ENCODE results near the gene CACNA2D4. TPM values are rescaled to one million over a fixed set of nuclear protein-coding genes. Genes with fewer than 3 reads are reported as not detected.
A peak's percentile ranks its signal among the peaks of the same experiment; 100 is the strongest.

The CACNA2D4 gene
- total and polyA plus RNA-seq, 2 donors from 2014 or later = 2.5 to 7.3 TPM

DNA sequence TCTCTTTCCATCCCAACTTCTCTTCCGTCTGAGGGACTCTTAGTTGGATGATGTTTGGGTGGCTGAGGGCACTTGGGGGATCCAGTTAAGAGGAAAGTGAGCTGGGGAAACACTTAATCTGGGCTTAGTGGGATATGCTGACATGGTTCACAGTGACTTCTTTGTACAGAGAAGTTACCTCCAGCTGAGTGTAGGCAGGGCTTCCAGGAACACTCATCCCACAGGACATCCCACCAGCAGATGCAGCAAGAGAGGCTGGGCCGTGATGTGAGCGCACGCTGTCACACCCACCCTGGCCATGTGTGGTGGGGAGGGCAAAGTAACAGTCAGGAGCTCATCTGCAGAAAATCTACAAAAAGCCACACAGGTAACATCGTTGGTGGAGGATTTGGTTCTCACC lies 832 bp upstream of the CACNA2D4 start:
- TF ChIP-seq, protein P1, sequence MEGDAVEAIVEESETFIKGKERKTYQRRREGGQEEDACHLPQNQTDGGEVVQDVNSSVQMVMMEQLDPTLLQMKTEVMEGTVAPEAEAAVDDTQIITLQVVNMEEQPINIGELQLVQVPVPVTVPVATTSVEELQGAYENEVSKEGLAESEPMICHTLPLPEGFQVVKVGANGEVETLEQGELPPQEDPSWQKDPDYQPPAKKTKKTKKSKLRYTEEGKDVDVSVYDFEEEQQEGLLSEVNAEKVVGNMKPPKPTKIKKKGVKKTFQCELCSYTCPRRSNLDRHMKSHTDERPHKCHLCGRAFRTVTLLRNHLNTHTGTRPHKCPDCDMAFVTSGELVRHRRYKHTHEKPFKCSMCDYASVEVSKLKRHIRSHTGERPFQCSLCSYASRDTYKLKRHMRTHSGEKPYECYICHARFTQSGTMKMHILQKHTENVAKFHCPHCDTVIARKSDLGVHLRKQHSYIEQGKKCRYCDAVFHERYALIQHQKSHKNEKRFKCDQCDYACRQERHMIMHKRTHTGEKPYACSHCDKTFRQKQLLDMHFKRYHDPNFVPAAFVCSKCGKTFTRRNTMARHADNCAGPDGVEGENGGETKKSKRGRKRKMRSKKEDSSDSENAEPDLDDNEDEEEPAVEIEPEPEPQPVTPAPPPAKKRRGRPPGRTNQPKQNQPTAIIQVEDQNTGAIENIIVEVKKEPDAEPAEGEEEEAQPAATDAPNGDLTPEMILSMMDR (IDR thresholded peaks at IDR 0.05; ENCODE audit: borderline replicate concordance, extremely low read depth, insufficient read depth) = no peak
- H3K4me3 ChIP-seq (ENCODE audit: low read length in 3 of 3) = no peak overlapping the region
- H3K9ac ChIP-seq (ENCODE audit: low read length in 3 of 3) = no peak overlapping the region
- intact Hi-C loops (cut with DNase I) = no loop called here
- no peak for DNase-seq
- FAIRE-seq = no peak
- no peaks in the 10 kb centered on the region for H3K9me3 ChIP-seq (ENCODE audit: control insufficient read depth in 2 of 3, insufficient read depth in 1 of 3, low read length in 3 of 3)
- H3K27ac ChIP-seq (ENCODE audit: low read depth in 2 of 2, low read length in 2 of 2) = no peak overlapping the region
- no peaks in the 10 kb centered on the region for H3K4me1 ChIP-seq (ENCODE audit: control insufficient read depth in 2 of 3, insufficient read depth in 2 of 3, low read depth in 1 of 3, low read length in 3 of 3)
- no peaks in the 10 kb centered on the region for H3K36me3 ChIP-seq (ENCODE audit: control insufficient read depth in 2 of 3, insufficient read depth in 3 of 3, low read length in 3 of 3)
- H3K27me3 ChIP-seq (ENCODE audit: control insufficient read depth, insufficient read depth, low read length) = no peaks in the 10 kb centered on the region

DNA sequence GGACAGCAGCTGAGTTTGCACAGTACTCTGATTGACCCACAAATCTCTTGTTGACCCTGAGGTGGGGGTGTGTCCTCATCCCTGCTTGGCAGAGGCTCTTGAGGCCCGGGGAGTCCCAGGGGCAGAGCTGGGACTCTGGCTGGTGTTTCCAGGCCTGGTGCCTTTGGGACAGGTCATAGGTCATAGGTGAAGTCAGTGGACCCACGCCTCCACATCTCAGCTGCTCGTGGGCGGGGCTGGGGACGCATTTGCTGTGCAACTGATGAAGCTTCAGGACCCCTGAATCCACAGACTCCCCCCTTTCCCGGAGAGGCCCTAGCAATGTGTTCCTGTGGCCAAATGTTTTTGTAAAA lies 408 bp upstream of the CACNA2D4 start:
- TF ChIP-seq, protein P1 (IDR thresholded peaks at IDR 0.05; ENCODE audit: borderline replicate concordance, extremely low read depth, insufficient read depth) = no peak
- Histone ChIP-seq H3K27me3 (ENCODE audit: control insufficient read depth, insufficient read depth, low read length) (no peaks in the 10 kb centered on the region), H3K9ac (ENCODE audit: low read length in 3 of 3) (no peak overlapping the region), H3K4me1 (ENCODE audit: control insufficient read depth in 2 of 3, insufficient read depth in 2 of 3, low read depth in 1 of 3, low read length in 3 of 3) (no peaks in the 10 kb centered on the region), H3K9me3 (ENCODE audit: control insufficient read depth in 2 of 3, insufficient read depth in 1 of 3, low read length in 3 of 3) (no peaks in the 10 kb centered on the region), H3K27ac (ENCODE audit: low read depth in 2 of 2, low read length in 2 of 2) (no peak overlapping the region), H3K4me3 (ENCODE audit: low read length in 3 of 3) (no peak overlapping the region), H3K36me3 (ENCODE audit: control insufficient read depth in 2 of 3, insufficient read depth in 3 of 3, low read length in 3 of 3) (no peaks in the 10 kb centered on the region)
- peak in 1 of 5 donors; percentile 45 for DNase-seq
- no peak for FAIRE-seq
- intact Hi-C loops (cut with DNase I) = no loop called here

GRCh38 chr12:1917172-1918070 lies 1.0 kb downstream of the CACNA2D4 start:
- Histone ChIP-seq H3K9ac (ENCODE audit: low read length in 3 of 3) (no peak overlapping the region), H3K36me3 (ENCODE audit: control insufficient read depth in 2 of 3, insufficient read depth in 3 of 3, low read length in 3 of 3) (no peaks in the 10 kb centered on the region), H3K27me3 (ENCODE audit: control insufficient read depth, insufficient read depth, low read length) (no peaks in the 10 kb centered on the region), H3K4me1 (ENCODE audit: control insufficient read depth in 2 of 3, insufficient read depth in 2 of 3, low read depth in 1 of 3, low read length in 3 of 3) (no peaks in the 10 kb centered on the region), H3K27ac (ENCODE audit: low read depth in 2 of 2, low read length in 2 of 2) (no peak overlapping the region), H3K4me3 (ENCODE audit: low read length in 3 of 3) (no peak overlapping the region), H3K9me3 (ENCODE audit: control insufficient read depth in 2 of 3, insufficient read depth in 1 of 3, low read length in 3 of 3) (no peaks in the 10 kb centered on the region)
- peak in 1 of 5 donors; percentile 25 for DNase-seq
- intact Hi-C loops (cut with DNase I) = no loop called here
- TF ChIP-seq, protein P1 (IDR thresholded peaks at IDR 0.05; ENCODE audit: borderline replicate concordance, extremely low read depth, insufficient read depth) = no peak
- FAIRE-seq = no peak
